Measurements from ENCODE around the gene RUNX2.
A peak's percentile ranks its signal among the peaks of the same experiment; 100 is the strongest.
"Not testable (repeated sequence)": the region's sequence is repeated elsewhere in the genome, so short reads cannot be mapped to it uniquely, and the experiment has no call there.

RUNX2 gene

DNA sequence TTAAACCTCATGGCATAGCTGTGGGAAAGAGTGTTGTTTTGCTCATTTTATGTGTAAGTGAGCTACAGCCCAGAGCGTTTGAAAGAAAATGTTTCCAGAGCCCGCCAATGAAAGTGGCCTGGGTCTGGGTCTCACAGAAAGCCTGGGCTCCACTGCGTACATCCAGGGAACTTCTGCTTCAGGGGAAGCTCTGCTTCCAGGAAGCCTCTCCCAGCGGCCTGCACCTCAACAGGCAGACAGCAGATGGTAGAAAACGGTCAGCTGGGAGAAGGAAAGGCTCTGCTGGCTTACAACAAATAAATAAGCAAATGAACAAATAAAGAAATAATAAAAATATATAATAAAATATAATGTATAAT is 320.1 kb downstream of the RUNX2 start:
- no peak for DNase-seq (ENCODE audit: low read depth)

GRCh38 chr6:45650524-45651135 is 322.5 kb downstream of the RUNX2 start:
- no peak for DNase-seq (ENCODE audit: low read depth)

GRCh38 chr6:45651301-45651700 is 323.2 kb downstream of the RUNX2 start:
- DNase-seq (ENCODE audit: low read depth) = no peak

DNA sequence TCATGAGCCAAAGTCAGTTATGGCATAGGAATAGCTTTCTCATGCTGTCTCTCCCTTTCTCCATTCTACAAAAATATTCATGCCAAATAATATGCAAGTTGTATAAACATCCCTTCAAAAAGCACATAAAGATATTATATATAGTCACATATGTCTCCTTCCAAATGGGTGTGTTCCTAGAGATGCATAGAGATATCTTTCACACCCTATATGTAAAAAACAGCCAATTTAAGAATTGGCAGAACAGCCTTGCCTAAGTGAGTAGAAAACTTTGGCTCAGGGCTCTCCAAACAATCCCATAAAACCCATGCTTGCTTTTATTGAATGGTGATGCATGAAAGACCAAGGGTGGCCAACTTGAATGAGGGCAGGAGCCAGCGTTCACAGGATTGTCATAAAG is 324.3 kb downstream of the RUNX2 start:
- no peak for DNase-seq (ENCODE audit: low read depth)

GRCh38 chr6:45653117-45653883 is 325.2 kb downstream of the RUNX2 start:
- no peak for DNase-seq (ENCODE audit: low read depth)

GRCh38 chr6:45654673-45655072 is 326.5 kb downstream of the RUNX2 start:
- DNase-seq (ENCODE audit: low read depth) = no peak

DNA sequence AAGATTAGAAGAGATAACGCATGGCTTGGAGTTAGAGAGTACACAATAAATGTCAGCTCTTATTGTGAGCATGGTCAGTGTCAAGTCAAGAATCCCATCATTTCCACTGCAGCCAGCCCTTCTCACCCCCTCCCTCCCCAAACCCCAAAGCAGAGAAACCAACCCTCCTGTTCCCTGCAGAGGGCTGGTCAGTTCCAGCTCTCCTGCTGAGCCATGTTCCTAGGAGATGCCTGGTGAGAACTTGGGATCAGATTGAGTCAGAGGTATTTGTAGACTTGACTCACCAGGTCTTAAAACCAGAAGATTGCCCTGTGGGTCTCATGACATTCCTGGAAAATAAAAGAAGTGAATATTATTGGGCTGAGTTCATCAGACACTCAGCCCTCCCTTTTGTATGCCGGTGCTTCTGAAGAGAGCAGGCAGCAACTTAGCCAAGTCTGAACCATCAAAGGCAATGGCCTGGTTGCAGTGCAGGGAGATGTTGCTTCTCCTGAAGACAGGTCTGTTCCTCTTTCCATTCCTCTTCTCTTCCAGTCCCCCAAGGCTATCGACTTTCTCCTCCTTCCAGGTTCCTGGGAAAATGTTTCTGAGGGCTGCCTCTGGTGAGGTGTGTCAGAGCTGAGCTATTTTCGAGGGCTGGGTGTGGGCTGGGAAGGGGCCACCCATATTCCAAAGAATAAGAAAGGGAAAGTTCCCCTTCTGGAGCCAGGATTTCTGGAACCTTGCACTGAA is 327.8 kb downstream of the RUNX2 start:
- no peak for DNase-seq (ENCODE audit: low read depth)

GRCh38 chr6:45657226-45657625 is 329.1 kb downstream of the RUNX2 start:
- no peak for DNase-seq (ENCODE audit: low read depth)

- no peak for DNase-seq (ENCODE audit: low read depth)
Observed at GRCh38 chr6:45658400-45658799, 330.3 kb downstream of the RUNX2 start.

GRCh38 chr6:45658958-45659357 is 330.8 kb downstream of the RUNX2 start:
- DNase-seq (ENCODE audit: low read depth) = no peak

GRCh38 chr6:45661661-45662060 is 333.5 kb downstream of the RUNX2 start:
- DNase-seq (ENCODE audit: low read depth) = no peak

GRCh38 chr6:45663251-45664221 is 335.4 kb downstream of the RUNX2 start:
- DNase-seq (ENCODE audit: low read depth) = peak; percentile 34

GRCh38 chr6:45664707-45665106 is 336.6 kb downstream of the RUNX2 start:
- DNase-seq (ENCODE audit: low read depth) = no peak

DNA sequence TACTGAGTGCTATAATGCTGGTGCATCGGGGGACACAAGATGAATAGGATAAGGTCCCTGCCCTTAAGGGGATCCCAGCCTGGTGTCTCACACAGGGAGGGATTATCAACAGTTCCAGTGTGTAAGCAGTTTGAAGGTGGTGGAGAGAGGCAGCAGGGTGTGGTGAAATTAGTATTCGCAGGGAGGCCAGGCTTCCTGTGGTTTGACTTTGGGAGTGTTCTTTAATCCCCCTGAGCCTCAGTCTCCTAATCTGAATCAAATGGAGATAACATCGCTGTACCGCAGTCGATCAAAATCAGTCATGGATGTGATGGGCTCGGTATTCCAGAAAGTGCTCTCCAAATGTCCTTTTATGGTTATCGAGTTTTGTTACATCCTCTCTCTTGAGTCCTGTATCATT is 337.7 kb downstream of the RUNX2 start:
- no peak for DNase-seq (ENCODE audit: low read depth)

- DNase-seq (ENCODE audit: low read depth) = no peak
Observed at GRCh38 chr6:45666846-45667245, 338.7 kb downstream of the RUNX2 start.

- no peak for DNase-seq (ENCODE audit: low read depth)
Observed at GRCh38 chr6:45667300-45667699, 339.2 kb downstream of the RUNX2 start.

DNA sequence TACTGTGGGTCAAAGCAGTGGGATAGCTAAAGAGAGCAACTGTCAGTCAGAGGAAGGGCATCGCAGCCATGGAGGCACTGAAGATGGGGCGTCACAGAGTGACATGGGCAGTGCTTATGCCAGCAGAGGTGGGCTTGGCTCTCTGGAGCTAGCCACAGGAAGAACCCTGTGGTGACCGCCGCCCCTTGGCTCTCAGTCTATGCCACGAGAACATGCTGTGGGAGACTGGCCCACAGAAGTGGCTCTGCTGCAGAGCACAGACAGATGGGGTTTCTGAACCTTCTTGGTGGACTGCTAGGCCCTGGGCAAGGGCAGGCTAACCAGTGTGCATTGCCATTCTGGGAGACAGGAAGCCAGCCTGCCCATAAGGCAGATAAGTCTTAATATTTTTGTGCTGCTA is 339.6 kb downstream of the RUNX2 start:
- DNase-seq (ENCODE audit: low read depth) = no peak

DNA sequence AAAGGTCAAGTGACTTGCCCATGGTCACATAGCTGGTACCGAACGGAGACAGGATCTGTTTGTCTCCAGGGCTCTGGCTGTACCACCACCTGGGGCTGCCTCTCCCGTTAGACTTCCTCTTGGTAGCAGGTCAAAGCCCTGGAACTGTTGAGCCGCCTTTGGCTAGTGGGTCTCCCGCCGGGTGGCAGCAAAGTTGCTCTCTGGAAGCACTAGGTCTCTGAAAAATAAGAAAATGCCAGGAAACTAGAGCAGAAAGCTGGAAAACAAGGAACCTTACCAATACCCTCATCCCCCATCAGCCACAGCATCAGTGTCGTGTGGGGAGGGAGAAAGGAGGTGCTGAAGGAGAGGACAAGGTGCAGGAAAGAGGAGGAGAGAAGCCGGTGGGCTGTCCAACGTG is 340.6 kb downstream of the RUNX2 start:
- DNase-seq (ENCODE audit: low read depth) = no peak

- DNase-seq (ENCODE audit: low read depth) = not testable (repeated sequence)
Observed at GRCh38 chr6:45673167-45673566, 345.0 kb downstream of the RUNX2 start.

DNA sequence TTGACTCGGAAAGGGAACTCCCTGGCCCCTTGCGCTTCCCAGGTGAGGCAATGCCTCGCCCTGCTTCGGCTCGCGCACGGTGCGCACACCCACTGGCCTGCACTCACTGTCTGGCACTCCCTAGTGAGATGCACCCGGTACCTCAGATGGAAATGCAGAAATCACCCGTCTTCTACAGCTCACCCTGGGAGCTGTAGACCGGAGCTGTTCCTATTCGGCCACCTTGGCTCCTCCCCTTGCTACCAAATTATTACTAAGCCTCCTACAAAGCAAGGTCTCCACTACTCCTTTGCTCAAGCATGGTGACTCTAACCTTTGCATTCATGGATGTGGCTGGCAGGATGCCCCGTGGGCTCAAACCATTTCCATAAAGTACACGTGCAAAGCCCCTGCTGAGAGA is 347.0 kb downstream of the RUNX2 start:
- not testable (repeated sequence) for DNase-seq (ENCODE audit: low read depth)

- no peak for DNase-seq (ENCODE audit: low read depth)
Observed at GRCh38 chr6:45675634-45676033, 347.5 kb downstream of the RUNX2 start.

DNA sequence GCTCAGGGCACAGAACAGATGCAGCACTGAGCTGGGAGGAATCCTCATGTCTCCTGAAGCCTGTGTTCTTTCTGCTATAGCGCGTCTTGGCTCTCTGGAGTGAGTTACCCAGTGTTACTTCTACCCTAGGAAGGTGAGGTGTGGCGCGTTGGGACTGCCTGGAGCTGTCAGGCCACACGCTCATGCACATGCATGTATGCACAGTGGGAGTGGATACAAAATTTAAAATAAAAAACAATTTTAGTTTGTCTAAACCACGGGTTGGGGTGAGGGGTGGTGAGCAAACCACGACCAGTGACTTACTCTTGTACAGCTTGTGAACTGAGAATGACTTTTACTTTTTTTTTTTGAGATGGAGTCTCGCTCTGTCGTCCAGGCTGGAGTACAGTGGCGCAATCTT is 348.2 kb downstream of the RUNX2 start:
- DNase-seq (ENCODE audit: low read depth) = no peak

All from activated T-cell treated with anti-CD3 and anti-CD28 coated beads for 24 hours (primary cell).